CD4-positive, alpha-beta T cell treated with Interleukin-15 for 4 hours (primary cell): ENCODE data around the gene ASPRV1.
"Not testable (repeated sequence)": the region's sequence is repeated elsewhere in the genome, so short reads cannot be mapped to it uniquely, and the experiment has no call there.

Experiments
- DNase-seq: peaks from one replicate; pipeline ENCODE4 v3.0.0-alpha.2; 2020; ENCODE audit warnings: low spot score

The ASPRV1 gene

GRCh38 chr2:69960821-69961220 is 610 bp downstream of the ASPRV1 start:
- no peak for DNase-seq

GRCh38 chr2:69959425-69959824 is 2.0 kb downstream of the ASPRV1 start:
- no peak for DNase-seq

GRCh38 chr2:69958480-69958879 is 3.0 kb downstream of the ASPRV1 start:
- DNase-seq: no peak

GRCh38 chr2:69957965-69958364 is 3.5 kb downstream of the ASPRV1 start:
- DNase-seq: no peak

GRCh38 chr2:69956475-69956979 is 4.9 kb downstream of the ASPRV1 start:
- DNase-seq: no peak

GRCh38 chr2:69955029-69955428 is 6.4 kb downstream of the ASPRV1 start:
- no peak for DNase-seq

- no peak for DNase-seq
Observed at GRCh38 chr2:69954084-69954483, 7.3 kb downstream of the ASPRV1 start.

GRCh38 chr2:69952336-69953115 is 8.9 kb downstream of the ASPRV1 start:
- DNase-seq: no peak

GRCh38 chr2:69950671-69951070 is 10.8 kb downstream of the ASPRV1 start:
- not testable (repeated sequence) for DNase-seq

- DNase-seq: no peak
Observed at GRCh38 chr2:69950241-69950640, 11.2 kb downstream of the ASPRV1 start.

- no peak for DNase-seq
Observed at GRCh38 chr2:69948963-69949645, 12.3 kb downstream of the ASPRV1 start.

GRCh38 chr2:69948032-69948962 is 13.1 kb downstream of the ASPRV1 start:
- DNase-seq: no peak

GRCh38 chr2:69947325-69947931 is 14.0 kb downstream of the ASPRV1 start:
- peak; percentile 26 for DNase-seq

- peak; percentile 79 for DNase-seq
Observed at GRCh38 chr2:69946351-69947324, 14.8 kb downstream of the ASPRV1 start.

GRCh38 chr2:69945941-69946340 is 15.5 kb downstream of the ASPRV1 start:
- no peak for DNase-seq

- peak; percentile 9 for DNase-seq
Observed at GRCh38 chr2:69945441-69945840, 16.0 kb downstream of the ASPRV1 start.

GRCh38 chr2:69944756-69945155 is 16.7 kb downstream of the ASPRV1 start:
- DNase-seq: no peak

GRCh38 chr2:69943843-69944525 is 17.4 kb downstream of the ASPRV1 start:
- no peak for DNase-seq

GRCh38 chr2:69943000-69943842 is 18.2 kb downstream of the ASPRV1 start:
- DNase-seq: no peak
